Measurements from ENCODE around the gene CNGB1.
"Not testable (repeated sequence)": the region's sequence is repeated elsewhere in the genome, so short reads cannot be mapped to it uniquely, and the experiment has no call there.

Gene CNGB1

GRCh38 chr16:57970970-57971369 lies at the start of gene CNGB1:
TSS of gene CNGB1 (minus strand) at chr16:57971128. CDS start at chr16:57967286, 3,842 bp downstream.
- DNase-seq (ENCODE audit: low read depth in 2 of 3, low spot score in 1 of 3), result no peak

- DNase-seq (ENCODE audit: low read depth in 2 of 3, low spot score in 1 of 3), result no peak
These were observed 49.1 kb upstream of the CNGB1 start for GRCh38 chr16:58019866-58020538.

DNA sequence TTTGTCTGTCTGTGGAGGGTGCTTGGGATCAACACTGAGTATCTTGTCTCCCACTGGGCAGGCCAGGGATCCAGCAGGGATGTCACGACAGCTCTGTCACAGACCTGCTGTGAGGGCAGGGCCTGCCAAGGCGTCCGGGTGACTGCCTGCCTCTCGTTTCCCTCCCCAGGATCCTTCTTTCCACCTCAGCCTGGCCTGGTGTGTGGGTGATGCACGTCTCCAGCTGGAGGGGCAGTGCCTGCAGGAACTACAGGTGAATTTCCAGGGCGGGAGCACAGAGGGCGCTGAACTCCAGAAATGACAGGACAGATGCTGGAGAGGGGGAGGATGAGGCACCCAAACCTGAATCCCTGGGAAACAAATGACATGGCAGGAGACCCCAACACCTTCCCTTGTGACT lies 47.9 kb upstream of the CNGB1 start:
- no peak for DNase-seq (ENCODE audit: low read depth in 2 of 3, low spot score in 1 of 3)

DNA sequence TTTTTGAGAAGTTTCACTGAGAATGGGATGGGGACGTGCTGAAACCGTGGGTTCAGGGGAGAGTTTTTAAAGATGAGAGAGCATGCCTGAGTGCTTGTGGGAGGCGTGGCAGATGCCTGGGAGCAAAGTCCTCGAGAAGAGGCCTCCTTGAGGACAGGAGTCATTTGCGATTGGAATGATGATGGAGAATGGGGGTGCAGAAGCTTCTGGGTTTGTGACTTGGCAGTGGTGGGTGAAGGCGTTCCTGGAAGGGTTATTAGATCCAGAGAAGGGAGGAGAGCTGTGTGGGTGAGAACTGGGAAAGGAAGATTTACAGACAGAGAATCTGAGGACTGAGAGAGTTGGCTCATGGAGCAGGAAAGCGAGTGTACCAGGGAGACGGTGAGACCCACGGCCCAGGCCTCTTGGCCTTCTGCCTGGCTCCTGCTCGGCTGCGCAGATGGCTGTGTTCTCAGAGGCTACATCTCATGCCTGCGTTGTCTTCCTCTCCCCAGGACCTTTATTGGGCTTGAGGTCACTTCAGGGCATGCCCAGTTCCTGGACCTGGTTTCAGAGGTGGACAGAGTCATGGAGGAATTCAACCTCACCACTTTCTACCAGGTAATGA lies 46.0 kb upstream of the CNGB1 start:
- no peak for DNase-seq (ENCODE audit: low read depth in 2 of 3, low spot score in 1 of 3)

DNA sequence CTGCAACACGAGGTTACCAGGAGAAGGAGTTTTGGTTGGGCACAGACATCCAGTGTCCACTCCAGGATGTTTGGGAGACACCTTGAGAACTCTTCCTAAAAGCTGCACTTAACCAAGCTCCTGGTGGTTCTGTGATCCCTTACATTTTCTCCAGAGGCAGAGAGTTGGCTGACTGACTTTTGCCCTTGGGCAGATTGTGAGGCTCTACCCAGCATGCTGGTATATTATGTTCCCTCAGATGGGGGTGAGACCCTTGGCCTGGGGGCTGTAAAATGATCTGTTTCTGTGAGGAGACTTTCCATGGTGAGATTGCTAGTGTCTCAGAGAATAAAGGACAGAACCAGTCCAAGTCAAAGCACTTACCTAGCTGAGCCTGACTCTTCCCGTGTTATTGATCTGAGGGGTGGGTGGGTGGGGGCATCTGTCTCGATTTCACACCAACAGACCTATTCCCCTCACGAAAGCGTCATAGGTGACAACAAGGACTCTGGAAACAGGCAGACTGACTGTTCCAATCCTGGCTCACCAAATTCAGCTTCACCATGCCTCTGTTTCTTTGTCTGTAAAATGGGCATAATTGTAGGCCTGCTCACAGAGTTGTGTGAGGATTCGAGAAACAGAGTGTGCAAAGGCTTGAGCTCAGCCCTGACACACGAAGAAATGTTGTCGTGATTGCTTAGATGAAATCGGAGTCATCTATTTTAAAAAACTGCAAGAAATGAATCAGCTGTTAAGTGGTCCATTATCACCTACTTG lies 42.5 kb upstream of the CNGB1 start:
- no peak for DNase-seq (ENCODE audit: low read depth in 2 of 3, low spot score in 1 of 3)

GRCh38 chr16:58012481-58012880 lies 41.6 kb upstream of the CNGB1 start:
- no peak for DNase-seq (ENCODE audit: low read depth in 2 of 3, low spot score in 1 of 3)

GRCh38 chr16:58011652-58012051 lies 40.7 kb upstream of the CNGB1 start:
- no peak for DNase-seq (ENCODE audit: low read depth in 2 of 3, low spot score in 1 of 3)

DNA sequence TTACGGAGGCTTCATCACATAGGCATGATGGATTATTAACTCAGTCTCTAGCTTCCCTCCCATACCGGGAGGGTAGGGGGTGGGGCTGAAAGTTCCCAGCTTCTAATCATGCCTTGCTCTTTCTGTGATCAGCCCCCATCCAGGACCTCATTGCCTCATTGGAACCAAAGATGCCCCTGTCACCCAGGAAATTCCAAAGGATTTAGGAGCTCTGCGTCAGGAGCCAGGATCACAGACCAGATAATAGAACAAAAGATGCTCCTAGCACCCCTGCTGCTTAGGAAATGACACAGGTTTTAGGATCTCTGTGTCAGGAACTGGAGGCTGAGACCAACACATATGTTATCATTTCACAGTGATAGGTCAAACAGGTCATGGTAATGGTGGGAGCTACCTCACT lies 40.0 kb upstream of the CNGB1 start:
- no peak for DNase-seq (ENCODE audit: low read depth in 2 of 3, low spot score in 1 of 3)

DNA sequence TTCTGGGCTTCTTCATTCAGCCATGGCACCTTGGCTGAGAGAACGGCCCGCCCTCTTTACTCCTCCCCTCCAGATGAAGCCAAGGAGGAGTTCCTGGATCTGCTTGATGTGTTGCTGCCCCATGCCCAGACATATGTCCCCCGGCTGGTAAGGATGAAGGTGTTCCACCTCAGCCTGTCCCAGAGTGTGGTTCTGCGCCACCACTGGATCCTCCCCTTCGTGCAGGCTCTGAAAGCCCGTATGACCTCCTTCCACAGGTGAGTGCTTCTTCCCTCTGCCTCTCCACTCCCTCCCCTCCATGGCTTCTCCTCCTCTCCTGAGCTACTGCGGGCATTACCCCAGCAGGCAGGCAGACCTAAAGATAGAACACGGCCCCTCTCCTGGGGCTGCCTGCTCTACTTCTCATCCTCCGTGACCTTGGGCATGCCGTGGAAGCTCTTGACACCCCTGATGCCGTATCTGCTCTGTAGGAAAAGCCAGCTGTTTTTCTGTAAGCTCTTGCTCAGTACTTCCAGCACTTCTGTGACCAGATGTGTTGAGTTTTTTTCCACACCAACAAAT lies 39.0 kb upstream of the CNGB1 start:
- no peak for DNase-seq (ENCODE audit: low read depth in 2 of 3, low spot score in 1 of 3)

DNA sequence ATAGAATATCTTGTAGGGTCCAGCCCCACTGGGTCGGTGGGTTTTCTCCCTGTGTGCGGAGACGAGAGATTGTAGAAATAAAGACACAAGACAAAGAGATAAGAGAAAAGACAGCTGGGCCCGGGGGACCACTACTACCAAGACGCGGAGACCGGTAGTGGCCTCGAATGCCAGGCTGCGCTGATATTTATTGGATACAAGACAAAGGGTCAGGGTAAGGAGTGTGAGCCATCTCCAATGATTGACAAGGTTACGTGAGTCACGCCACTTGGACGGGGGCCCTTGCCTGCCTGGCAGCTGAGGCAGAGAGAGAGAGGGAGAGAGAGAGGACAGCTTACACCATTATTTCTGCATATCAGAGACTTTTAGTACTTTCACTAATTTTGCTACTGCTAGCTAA lies 33.8 kb upstream of the CNGB1 start:
- DNase-seq (ENCODE audit: low read depth in 2 of 3, low spot score in 1 of 3), result not testable (repeated sequence)

DNA sequence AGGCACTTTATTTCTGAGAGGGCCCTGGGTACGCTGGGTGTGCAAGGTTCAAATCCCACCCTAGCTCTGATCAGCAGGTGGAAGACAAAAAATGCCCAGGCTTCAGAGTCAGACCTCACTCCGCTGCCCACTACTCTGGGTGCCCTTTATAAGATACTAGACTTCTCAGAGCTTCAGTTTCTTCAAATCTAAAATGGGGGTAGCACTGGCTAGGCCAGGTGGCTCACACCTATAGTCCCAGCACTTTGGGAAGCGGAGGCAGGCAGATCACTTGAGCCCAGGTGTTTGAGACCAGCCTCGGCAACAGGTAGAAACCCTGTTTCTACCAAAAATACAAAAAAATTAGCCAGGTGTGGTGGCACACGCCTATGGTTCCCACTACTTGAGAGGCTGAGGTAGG lies 32.0 kb upstream of the CNGB1 start:
- DNase-seq (ENCODE audit: low read depth in 2 of 3, low spot score in 1 of 3), result no peak

- no peak for DNase-seq (ENCODE audit: low read depth in 2 of 3, low spot score in 1 of 3)
These were observed 31.5 kb upstream of the CNGB1 start for GRCh38 chr16:58002416-58002800.

DNA sequence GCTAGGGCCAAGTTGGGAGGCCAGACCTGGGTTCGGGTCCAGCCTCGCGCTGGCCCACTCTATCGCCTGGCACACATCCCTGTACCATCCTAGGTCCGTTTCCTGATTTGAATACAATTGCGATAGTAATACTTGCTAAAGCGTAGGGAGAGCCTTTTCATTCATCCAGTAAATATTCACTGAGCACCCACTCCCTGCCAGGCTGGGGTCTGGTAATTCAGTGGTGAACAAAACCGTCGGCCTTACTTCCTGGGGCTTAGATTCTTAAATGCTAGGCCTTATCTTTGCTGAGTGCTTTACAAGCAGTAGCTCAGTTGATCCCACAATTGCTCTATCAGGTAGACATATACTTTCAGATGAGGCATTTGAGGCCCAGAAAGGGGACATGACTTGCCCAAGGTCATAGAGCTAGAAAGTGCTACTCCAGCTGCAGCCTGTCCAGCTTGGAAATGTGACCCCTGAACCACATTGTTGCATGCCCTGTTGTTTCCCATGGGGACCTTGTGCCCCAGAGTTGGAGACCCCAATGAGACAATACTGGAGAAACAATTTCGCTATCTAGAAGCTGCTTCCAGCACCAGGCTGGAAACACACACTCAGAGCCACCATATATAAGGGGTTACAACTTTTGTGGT lies 31.0 kb upstream of the CNGB1 start:
- DNase-seq (ENCODE audit: low read depth in 2 of 3, low spot score in 1 of 3), result no peak

DNA sequence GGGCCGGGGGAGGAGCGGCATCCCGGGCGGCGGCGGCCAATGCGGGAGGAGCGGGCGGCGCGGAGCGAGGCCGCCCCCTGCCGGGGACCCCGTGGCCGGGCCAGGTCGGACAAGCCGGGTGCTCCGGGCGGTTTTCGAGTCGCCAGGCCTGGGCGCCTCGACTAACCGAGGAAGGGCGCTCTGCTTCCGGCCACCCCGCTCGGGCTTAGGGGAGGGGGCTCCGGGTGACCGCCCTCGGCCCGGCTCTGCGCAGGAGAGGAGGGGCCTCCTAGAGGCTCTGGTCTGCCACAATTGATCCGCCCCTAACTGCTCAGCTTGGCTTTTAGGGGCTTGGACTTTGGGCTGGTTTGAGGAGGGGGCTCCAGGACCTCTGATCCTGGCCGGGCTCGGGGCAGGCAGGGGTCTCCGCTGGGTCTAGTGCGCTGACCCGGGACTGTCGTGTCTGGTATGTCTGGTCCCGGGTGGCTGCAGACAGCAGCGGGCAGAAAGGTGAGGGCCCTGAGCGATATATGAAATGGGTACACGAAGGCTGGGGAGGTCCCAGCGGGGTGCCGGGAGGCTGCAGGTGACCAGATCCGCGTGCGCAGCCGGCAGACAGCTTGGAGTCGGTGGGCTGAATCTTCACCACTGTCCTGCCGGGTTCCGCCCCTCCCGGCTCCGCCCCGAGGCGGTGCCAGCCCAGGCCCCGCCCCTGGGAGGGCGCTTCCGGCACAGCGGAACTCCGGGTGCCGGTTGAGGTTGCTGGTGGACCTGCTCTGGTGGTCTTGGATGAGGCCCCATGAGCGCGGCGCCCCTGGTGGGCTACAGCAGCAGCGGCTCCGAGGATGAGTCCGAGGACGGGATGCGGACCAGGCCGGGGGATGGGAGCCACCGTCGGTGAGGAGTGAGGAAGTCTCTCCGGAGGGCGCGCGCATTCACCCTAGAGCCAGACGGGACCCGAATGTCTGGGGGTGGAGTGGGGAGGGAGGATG lies 30.1 kb upstream of the CNGB1 start, which contains the start of gene USB1:
USB1 (plus strand) TSS at position 702 of the 971 bp plus-strand sequence; CDS start at position 779, 77 bp downstream.
- DNase-seq (ENCODE audit: low read depth in 2 of 3, low spot score in 1 of 3), result peak; percentile 63 to 77 (median 70)

DNA sequence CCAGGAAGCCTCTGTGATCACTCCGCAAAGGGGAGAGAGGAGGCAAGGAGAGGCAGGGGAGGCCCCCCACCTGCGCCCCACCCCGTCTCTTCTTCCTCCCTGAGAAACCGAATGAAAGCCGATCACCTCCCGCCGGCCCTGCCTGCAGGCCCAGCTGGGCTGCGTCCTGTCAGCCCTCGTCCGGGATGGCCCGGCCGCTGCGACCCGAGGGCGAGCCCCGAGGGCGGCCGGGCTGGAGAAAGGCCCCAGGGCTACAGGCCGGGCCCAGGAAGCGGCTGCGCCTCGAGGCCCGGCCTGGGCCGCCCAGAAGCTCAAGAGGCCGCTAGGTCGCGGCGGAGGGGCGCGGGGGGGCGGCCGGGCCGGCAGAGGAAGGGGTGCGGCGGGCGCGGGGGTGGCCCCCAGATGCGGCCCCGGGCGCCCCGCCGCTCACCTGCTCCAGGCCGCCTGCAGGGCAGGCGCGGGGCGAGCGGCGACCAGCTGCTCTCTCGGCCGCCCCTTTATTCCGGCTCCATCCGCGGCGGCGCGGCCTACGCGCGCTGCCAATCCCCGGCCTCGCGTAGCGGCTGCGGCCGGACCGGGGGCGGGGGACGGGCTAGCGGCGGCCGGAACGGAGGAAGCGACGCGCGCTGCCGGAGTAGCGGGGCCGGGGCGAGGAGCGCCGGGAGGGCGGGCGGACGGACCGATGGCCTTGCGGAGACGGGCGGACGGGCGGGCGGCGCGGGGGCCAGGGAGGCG lies 29.2 kb upstream of the CNGB1 start, which contains the start of gene ZNF319:
ZNF319 (minus strand) TSS at position 702 of the 735 bp plus-strand sequence. CDS start 2,407 bp downstream, outside the sequence.
- DNase-seq (ENCODE audit: low read depth in 2 of 3, low spot score in 1 of 3), result no peak

DNA sequence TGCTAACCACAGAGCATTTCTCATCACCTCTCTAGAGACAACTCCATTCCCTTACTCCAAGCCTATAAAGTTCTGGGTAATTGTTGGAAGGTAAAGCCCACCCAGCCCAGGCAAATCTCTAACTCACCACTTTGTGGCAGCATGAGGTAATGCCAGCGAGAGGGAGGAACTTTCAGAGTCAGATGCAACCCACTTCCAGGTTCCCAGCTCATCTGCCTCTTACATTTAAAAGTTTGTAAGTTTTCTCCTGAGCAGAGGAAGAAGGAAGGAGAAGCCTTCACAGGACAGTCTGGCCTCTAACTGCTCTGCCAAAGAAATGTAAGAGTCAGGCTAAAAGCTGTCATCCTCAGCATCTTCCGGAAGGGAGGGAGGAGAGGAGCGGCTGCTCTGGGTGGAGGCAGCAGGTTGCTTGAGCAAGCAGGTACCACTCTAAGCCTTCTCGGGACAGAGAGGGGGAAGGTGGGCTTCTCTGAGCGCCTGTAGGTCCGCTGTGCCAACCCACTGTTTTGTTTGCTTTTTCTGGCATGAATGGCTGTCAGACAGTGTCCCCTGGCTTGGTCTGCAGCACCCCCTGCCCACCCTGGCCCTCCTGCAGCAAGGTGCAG lies 28.5 kb upstream of the CNGB1 start:
- DNase-seq (ENCODE audit: low read depth in 2 of 3, low spot score in 1 of 3), result no peak

DNA sequence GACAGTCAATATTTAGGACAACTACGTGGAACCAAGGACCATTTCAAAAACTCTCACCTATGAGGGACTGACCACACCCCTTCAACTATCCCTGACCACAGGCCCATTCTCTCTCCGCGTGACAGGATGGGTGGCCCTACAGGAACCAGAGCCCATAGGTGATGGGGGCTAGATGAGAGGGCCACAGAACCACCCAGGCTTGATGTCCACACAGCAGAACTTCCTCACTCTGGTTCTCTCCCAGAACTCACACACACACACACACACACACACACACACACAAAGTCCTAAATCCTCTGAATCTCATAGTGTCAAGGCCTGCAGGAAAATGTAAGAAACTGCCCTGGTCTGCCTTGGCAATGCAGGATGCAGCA lies 28.1 kb upstream of the CNGB1 start:
- no peak for DNase-seq (ENCODE audit: low read depth in 2 of 3, low spot score in 1 of 3)

- DNase-seq (ENCODE audit: low read depth in 2 of 3, low spot score in 1 of 3), result peak; percentile 28 to 42 (median 38)
These were observed 27.6 kb upstream of the CNGB1 start for GRCh38 chr16:57998486-57998885.

All from stimulated activated CD4-positive, alpha-beta T cell treated with anti-CD3 and anti-CD28 coated beads, Interleukin-12 subunit alpha, Interleukin-12 subunit beta, amount 100 ng/mL, for 48 hours (primary cell).